ENCODE results near the gene UPK3A.

UPK3A gene

GRCh38 chr22:45305456-45306075 lies 20.8 kb downstream of the UPK3A start:
- DNase-seq (ENCODE audit: low read depth) = no peak
- Histone ChIP-seq H3K9ac (ENCODE audit: low read length) (no peak overlapping the region), H3K4me3 (ENCODE audit: low read length) (no peak overlapping the region), H3K27me3 (replicated peaks; ENCODE audit: control insufficient read depth, insufficient read depth, low read length) (no peaks in the 10 kb centered on the region), H3K9me3 (ENCODE audit: control insufficient read depth, low read length) (no peaks in the 10 kb centered on the region), H3K4me1 (ENCODE audit: control insufficient read depth, insufficient read depth, low read length) (peaks cover 11% of the 10 kb centered on the region), H3K36me3 (ENCODE audit: control insufficient read depth, insufficient read depth, low read length, severe bottlenecking) (no peaks in the 10 kb centered on the region)

GRCh38 chr22:45306139-45306538 lies 21.4 kb downstream of the UPK3A start:
- Histone ChIP-seq H3K4me3 (ENCODE audit: low read length) (no peak overlapping the region), H3K4me1 (ENCODE audit: control insufficient read depth, insufficient read depth, low read length) (peaks cover 17% of the 10 kb centered on the region), H3K9me3 (ENCODE audit: control insufficient read depth, low read length) (no peaks in the 10 kb centered on the region), H3K9ac (ENCODE audit: low read length) (no peak overlapping the region), H3K27me3 (replicated peaks; ENCODE audit: control insufficient read depth, insufficient read depth, low read length) (no peaks in the 10 kb centered on the region), H3K36me3 (ENCODE audit: control insufficient read depth, insufficient read depth, low read length, severe bottlenecking) (no peaks in the 10 kb centered on the region)
- no peak for DNase-seq (ENCODE audit: low read depth)

GRCh38 chr22:45308391-45308956 lies 23.7 kb downstream of the UPK3A start:
- H3K9ac ChIP-seq (ENCODE audit: low read length) = no peak overlapping the region
- H3K9me3 ChIP-seq (ENCODE audit: control insufficient read depth, low read length) = no peaks in the 10 kb centered on the region
- no peak for DNase-seq (ENCODE audit: low read depth)
- H3K4me1 ChIP-seq (ENCODE audit: control insufficient read depth, insufficient read depth, low read length) = peaks cover 14% of the 10 kb centered on the region
- no peaks in the 10 kb centered on the region for H3K36me3 ChIP-seq (ENCODE audit: control insufficient read depth, insufficient read depth, low read length, severe bottlenecking)
- no peaks in the 10 kb centered on the region for H3K27me3 ChIP-seq (replicated peaks; ENCODE audit: control insufficient read depth, insufficient read depth, low read length)
- H3K4me3 ChIP-seq (ENCODE audit: low read length) = no peak overlapping the region

GRCh38 chr22:45308957-45309421 lies 24.2 kb downstream of the UPK3A start:
- H3K27me3 ChIP-seq (replicated peaks; ENCODE audit: control insufficient read depth, insufficient read depth, low read length) = no peaks in the 10 kb centered on the region
- H3K4me1 ChIP-seq (ENCODE audit: control insufficient read depth, insufficient read depth, low read length) = peaks cover 14% of the 10 kb centered on the region
- H3K36me3 ChIP-seq (ENCODE audit: control insufficient read depth, insufficient read depth, low read length, severe bottlenecking) = no peaks in the 10 kb centered on the region
- H3K9me3 ChIP-seq (ENCODE audit: control insufficient read depth, low read length) = no peaks in the 10 kb centered on the region
- H3K9ac ChIP-seq (ENCODE audit: low read length) = peak overlapping the region; percentile 91
- DNase-seq (ENCODE audit: low read depth) = no peak
- peak overlapping the region; percentile 85 for H3K4me3 ChIP-seq (ENCODE audit: low read length)

- Histone ChIP-seq H3K9me3 (ENCODE audit: control insufficient read depth, low read length) (no peaks in the 10 kb centered on the region), H3K9ac (ENCODE audit: low read length) (peak within 1 kb of the TSS; percentile 91), H3K4me3 (ENCODE audit: low read length) (peak within 1 kb of the TSS; percentile 86), H3K36me3 (ENCODE audit: control insufficient read depth, insufficient read depth, low read length, severe bottlenecking) (no peaks in the 10 kb centered on the region), H3K4me1 (ENCODE audit: control insufficient read depth, insufficient read depth, low read length) (peaks cover 14% of the 10 kb centered on the region), H3K27me3 (replicated peaks; ENCODE audit: control insufficient read depth, insufficient read depth, low read length) (no peaks in the 10 kb centered on the region)
- DNase-seq (ENCODE audit: low read depth) = peak; percentile 98
These were observed 24.9 kb downstream of the UPK3A start, which contains the start of gene FAM118A for GRCh38 chr22:45309422-45310227. Gene FAM118A, plus strand, starts transcription at chr22:45309934. Its CDS starts 12,446 bp downstream, at chr22:45322380.

- no peaks in the 10 kb centered on the region for H3K27me3 ChIP-seq (replicated peaks; ENCODE audit: control insufficient read depth, insufficient read depth, low read length)
These were observed 25.7 kb downstream of the UPK3A start for GRCh38 chr22:45310331-45310976.

GRCh38 chr22:45310977-45311531 lies 26.3 kb downstream of the UPK3A start:
- no peaks in the 10 kb centered on the region for H3K9me3 ChIP-seq (ENCODE audit: control insufficient read depth, low read length)
- DNase-seq (ENCODE audit: low read depth) = no peak

More at GRCh38 chr22:45310331-45310976, 25.7 kb downstream of the UPK3A start:
- peak; percentile 33 for DNase-seq (ENCODE audit: low read depth)
- Histone ChIP-seq H3K9me3 (ENCODE audit: control insufficient read depth, low read length) (no peaks in the 10 kb centered on the region), H3K4me3 (ENCODE audit: low read length) (peak overlapping the region; percentile 86), H3K9ac (ENCODE audit: low read length) (peak overlapping the region; percentile 91), H3K36me3 (ENCODE audit: control insufficient read depth, insufficient read depth, low read length, severe bottlenecking) (no peaks in the 10 kb centered on the region), H3K4me1 (ENCODE audit: control insufficient read depth, insufficient read depth, low read length) (peaks cover 14% of the 10 kb centered on the region)

GRCh38 chr22:45312415-45312814 lies 27.7 kb downstream of the UPK3A start:
- Histone ChIP-seq H3K36me3 (ENCODE audit: control insufficient read depth, insufficient read depth, low read length, severe bottlenecking) (no peaks in the 10 kb centered on the region), H3K27me3 (replicated peaks; ENCODE audit: control insufficient read depth, insufficient read depth, low read length) (no peaks in the 10 kb centered on the region), H3K4me1 (ENCODE audit: control insufficient read depth, insufficient read depth, low read length) (peaks cover 21% of the 10 kb centered on the region), H3K9ac (ENCODE audit: low read length) (no peak overlapping the region), H3K9me3 (ENCODE audit: control insufficient read depth, low read length) (no peaks in the 10 kb centered on the region), H3K4me3 (ENCODE audit: low read length) (no peak overlapping the region)
- DNase-seq (ENCODE audit: low read depth) = no peak

More at GRCh38 chr22:45310977-45311531, 26.3 kb downstream of the UPK3A start:
- Histone ChIP-seq H3K9ac (ENCODE audit: low read length) (peak overlapping the region; percentile 91), H3K4me3 (ENCODE audit: low read length) (peak overlapping the region; percentile 86), H3K4me1 (ENCODE audit: control insufficient read depth, insufficient read depth, low read length) (peaks cover 14% of the 10 kb centered on the region), H3K27me3 (replicated peaks; ENCODE audit: control insufficient read depth, insufficient read depth, low read length) (no peaks in the 10 kb centered on the region), H3K36me3 (ENCODE audit: control insufficient read depth, insufficient read depth, low read length, severe bottlenecking) (no peaks in the 10 kb centered on the region)

- H3K4me1 ChIP-seq (ENCODE audit: control insufficient read depth, insufficient read depth, low read length) = peaks cover 25% of the 10 kb centered on the region
- H3K9me3 ChIP-seq (ENCODE audit: control insufficient read depth, low read length) = no peaks in the 10 kb centered on the region
- DNase-seq (ENCODE audit: low read depth) = no peak
- no peaks in the 10 kb centered on the region for H3K27me3 ChIP-seq (replicated peaks; ENCODE audit: control insufficient read depth, insufficient read depth, low read length)
- H3K9ac ChIP-seq (ENCODE audit: low read length) = no peak overlapping the region
- H3K4me3 ChIP-seq (ENCODE audit: low read length) = no peak overlapping the region
- no peaks in the 10 kb centered on the region for H3K36me3 ChIP-seq (ENCODE audit: control insufficient read depth, insufficient read depth, low read length, severe bottlenecking)
These were observed 28.1 kb downstream of the UPK3A start for GRCh38 chr22:45312856-45313255.

- Histone ChIP-seq H3K36me3 (ENCODE audit: control insufficient read depth, insufficient read depth, low read length, severe bottlenecking) (no peaks in the 10 kb centered on the region), H3K27me3 (replicated peaks; ENCODE audit: control insufficient read depth, insufficient read depth, low read length) (no peaks in the 10 kb centered on the region), H3K4me1 (ENCODE audit: control insufficient read depth, insufficient read depth, low read length) (peaks cover 35% of the 10 kb centered on the region), H3K4me3 (ENCODE audit: low read length) (no peak overlapping the region), H3K9me3 (ENCODE audit: control insufficient read depth, low read length) (no peaks in the 10 kb centered on the region), H3K9ac (ENCODE audit: low read length) (no peak overlapping the region)
- DNase-seq (ENCODE audit: low read depth) = no peak
These were observed 29.4 kb downstream of the UPK3A start for GRCh38 chr22:45314054-45314721.
